Neural cell (in vitro differentiated cells): ENCODE measurements around the gene UGT1A6. TPM values are rescaled to one million over a fixed set of nuclear protein-coding genes. Genes with fewer than 3 reads are reported as not detected.
"Not testable (repeated sequence)": the region's sequence is repeated elsewhere in the genome, so short reads cannot be mapped to it uniquely, and the experiment has no call there.

Experiments used
- H2AFZ ChIP-seq: fragments of 200-600, 300-800 bp; sonication (generic), shearing (Covaris generic); 2 replicates; pipeline ENCODE4 v1.6.0; 2014; ENCODE audit warnings: low read depth, mild to moderate bottlenecking, antibody characterized with exemption, low read length, moderate library complexity
- H3F3A ChIP-seq: fragments of 200-600 bp; shearing (Covaris generic); 2 replicates; pipeline ENCODE4 v1.6.1; 2016; ENCODE audit warnings: mild to moderate bottlenecking, moderate library complexity, mixed read lengths, antibody characterized with exemption, low read length; ENCODE audit not compliant: insufficient read depth, poor library complexity, severe bottlenecking
- H3K27ac ChIP-seq: fragments of 200-600, 300-800 bp; sonication (generic), shearing (Covaris generic); 2 replicates; pipeline ENCODE4 v1.5.1; 2014; ENCODE audit warnings: mild to moderate bottlenecking, low read length, moderate library complexity
- H3K27me3 ChIP-seq: fragments of 300-800, 200-600 bp; sonication (generic), shearing (Covaris generic); 2 replicates; pipeline ENCODE4 v1.6.0; 2014; ENCODE audit warnings: mild to moderate bottlenecking, low read depth, low read length, moderate library complexity; ENCODE audit not compliant: insufficient read depth
- H3K36me3 ChIP-seq: fragments of 300-800, 200-600 bp; sonication (generic), shearing (Covaris generic); 2 replicates; pipeline ENCODE4 v1.5.1; 2014; ENCODE audit warnings: mild to moderate bottlenecking, antibody characterized with exemption, low read length, moderate library complexity; ENCODE audit not compliant: insufficient read depth
- H3K4me2 ChIP-seq: fragments of 300-800, 200-600 bp; sonication (generic), shearing (Covaris generic); 2 replicates; pipeline ENCODE4 v1.6.0; 2014; ENCODE audit warnings: mild to moderate bottlenecking, low read length
- H3K4me3 ChIP-seq: fragments of 300-800, 200-600 bp; sonication (generic), shearing (Covaris generic); 2 replicates; pipeline ENCODE4 v1.5.1; 2014; ENCODE audit warnings: mild to moderate bottlenecking, low read length, moderate library complexity
- H3K79me2 ChIP-seq: fragments of 200-600 bp; shearing (Covaris generic); replicated peaks from 2 replicates; pipeline ENCODE4 v1.6.0; 2014; ENCODE audit warnings: mild to moderate bottlenecking, low read length, moderate library complexity; ENCODE audit not compliant: insufficient read depth
- H3K9ac ChIP-seq: fragments of 300-800, 200-600 bp; sonication (generic), shearing (Covaris generic); 2 replicates; pipeline ENCODE4 v1.6.1; 2016; ENCODE audit warnings: mild to moderate bottlenecking, low read length, mixed read lengths
- H3K9me2 ChIP-seq: fragments of 200-600 bp; shearing (Covaris generic); 2 replicates; pipeline ENCODE4 v1.6.1; 2016; ENCODE audit warnings: mild to moderate bottlenecking, low read length, mixed read lengths; ENCODE audit not compliant: insufficient read depth
- H3K9me3 ChIP-seq: fragments of 200-600, 300-800 bp; sonication (generic), shearing (Covaris generic); 2 replicates; pipeline ENCODE4 v1.6.1; 2016; ENCODE audit warnings: mild to moderate bottlenecking, mixed run types, low read length, moderate library complexity, mixed read lengths
- H4K20me1 ChIP-seq: fragments of 200-600 bp; shearing (Covaris generic); 2 replicates; pipeline ENCODE4 v1.6.1; 2016; ENCODE audit warnings: mild to moderate bottlenecking, mixed run types; ENCODE audit not compliant: insufficient read depth
- CTCF ChIP-seq: fragments of 450-650 bp; IDR thresholded peaks from 2 replicates; pipeline ENCODE4 v1.5.1; 2014; ENCODE audit warnings: antibody characterized with exemption, mild to moderate bottlenecking, moderate library complexity; ENCODE audit not compliant: poor library complexity, severe bottlenecking
- EP300 ChIP-seq: fragments of 450-650 bp; conservative IDR thresholded peaks from 2 replicates; pipeline ENCODE4 v1.6.1; 2014; ENCODE audit warnings: antibody characterized with exemption, mild to moderate bottlenecking, moderate library complexity; ENCODE audit not compliant: poor library complexity, severe bottlenecking
- EZH2 ChIP-seq: fragments of 200-600, 300-800 bp; shearing (Covaris generic), sonication (generic); IDR thresholded peaks from 2 replicates; pipeline ENCODE4 v1.6.1; 2014; ENCODE audit warnings: antibody characterized with exemption, low read length, borderline replicate concordance, mild to moderate bottlenecking; ENCODE audit not compliant: insufficient read depth, poor library complexity, severe bottlenecking
- MXI1 ChIP-seq: fragments of 450-650 bp; conservative IDR thresholded peaks from 2 replicates; pipeline ENCODE4 v1.6.1; 2014; ENCODE audit warnings: antibody characterized with exemption, mild to moderate bottlenecking; ENCODE audit not compliant: poor library complexity, severe bottlenecking
- POLR2AphosphoS5 ChIP-seq: IDR thresholded peaks from 2 replicates; pipeline ENCODE4 v1.6.1; 2012
- RAD21 ChIP-seq: fragments of 450-650 bp; conservative IDR thresholded peaks from 2 replicates; pipeline ENCODE4 v1.6.1; 2014; ENCODE audit warnings: antibody characterized with exemption, mild to moderate bottlenecking, moderate library complexity
- REST ChIP-seq: IDR thresholded peaks from 2 replicates; pipeline ENCODE4 v1.6.1; 2012; ENCODE audit warnings: borderline replicate concordance
- SMC3 ChIP-seq: fragments of 450-650 bp; conservative IDR thresholded peaks from 2 replicates; pipeline ENCODE4 v1.6.1; 2014; ENCODE audit warnings: antibody characterized with exemption, mild to moderate bottlenecking, moderate library complexity; ENCODE audit not compliant: poor library complexity
- TAF1 ChIP-seq: IDR thresholded peaks from 2 replicates; pipeline ENCODE4 v1.6.1; 2012; ENCODE audit warnings: low read depth
- polyA plus RNA-seq: library from polyadenylated mRNA; depleted of rRNA; stranded (reverse); fragments of >200 nt; gene quantifications from 2 replicates; pipeline ENCODE4 v1.2.3, GENCODE V29; 2014

The UGT1A6 gene
- polyA plus RNA-seq, 1 donor from 2014 or later: not detected

DNA sequence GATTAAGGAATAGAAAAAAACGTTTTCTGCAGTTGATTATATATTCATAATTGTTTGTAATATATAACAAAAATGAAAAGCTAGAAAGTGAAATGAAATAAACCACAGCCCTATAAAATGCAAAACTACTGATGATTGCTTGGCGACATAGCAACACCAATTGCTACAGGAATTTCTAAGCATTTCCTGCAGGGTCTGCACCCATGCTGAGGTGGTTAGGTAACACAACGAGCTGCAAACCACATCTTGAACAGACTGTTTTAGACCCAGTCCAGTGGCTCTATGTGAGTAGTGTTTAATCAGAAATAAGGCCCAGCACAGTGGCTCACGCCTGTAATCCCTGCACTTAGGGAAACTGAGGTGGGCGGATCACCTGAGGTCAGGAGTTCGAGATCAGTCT, 38.2 kb upstream of the UGT1A6 start:
- Histone ChIP-seq H3K27me3 (no peaks in the 10 kb centered on the region), H3K36me3 (no peaks in the 10 kb centered on the region), H2AFZ (no peak overlapping the region), H3K79me2 (no peaks in the 10 kb centered on the region), H3K27ac (no peak overlapping the region), H3K9me3 (no peaks in the 10 kb centered on the region), H4K20me1 (no peaks in the 10 kb centered on the region), H3K4me2 (no peak overlapping the region), H3K4me3 (no peak overlapping the region), H3K9ac (no peak overlapping the region), H3K9me2 (no peaks in the 10 kb centered on the region), H3F3A (no peaks in the 10 kb centered on the region)
- TF ChIP-seq TAF1: no peak
- no peak for TF ChIP-seq CTCF
- no peak for TF ChIP-seq MXI1
- TF ChIP-seq EP300: no peak
- no peak for TF ChIP-seq REST
- TF ChIP-seq POLR2AphosphoS5: no peak
- no peak for TF ChIP-seq RAD21
- no peak for TF ChIP-seq SMC3
- no peak for TF ChIP-seq EZH2

DNA sequence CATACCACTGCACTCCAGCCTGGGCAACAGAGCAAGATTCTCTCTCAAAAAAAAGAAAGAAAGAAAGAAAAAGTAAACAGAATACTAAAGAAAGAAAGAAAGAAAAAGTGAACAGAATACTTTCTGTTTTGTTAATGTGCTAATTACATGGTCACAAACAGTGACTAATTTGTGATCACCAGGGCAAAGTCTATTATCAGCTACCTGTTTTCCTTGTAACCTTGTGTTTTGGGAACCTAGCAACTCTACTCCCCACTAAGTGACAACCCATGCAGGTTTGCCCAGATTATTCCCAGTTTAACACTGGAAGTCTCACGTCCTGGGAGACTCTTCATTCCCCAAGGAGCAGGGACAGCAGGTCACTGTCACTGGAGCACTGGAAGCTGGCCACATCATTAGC, 37.6 kb upstream of the UGT1A6 start:
- H3K27ac ChIP-seq: no peak overlapping the region
- H3K4me3 ChIP-seq: no peak overlapping the region
- no peaks in the 10 kb centered on the region for H3K27me3 ChIP-seq
- H3K36me3 ChIP-seq: no peaks in the 10 kb centered on the region
- H3K9ac ChIP-seq: no peak overlapping the region
- H3F3A ChIP-seq: no peaks in the 10 kb centered on the region
- no peaks in the 10 kb centered on the region for H4K20me1 ChIP-seq
- H3K79me2 ChIP-seq: no peaks in the 10 kb centered on the region
- H2AFZ ChIP-seq: no peak overlapping the region
- TF ChIP-seq MXI1 (no peak), POLR2AphosphoS5 (no peak), RAD21 (no peak), REST (no peak), SMC3 (no peak), EZH2 (no peak), TAF1 (no peak)
- H3K9me2 ChIP-seq: no peaks in the 10 kb centered on the region
- no peak overlapping the region for H3K4me2 ChIP-seq
- no peaks in the 10 kb centered on the region for H3K9me3 ChIP-seq

GRCh38 chr2:233655943-233656342, 36.7 kb upstream of the UGT1A6 start:
- not testable (repeated sequence) for H3K4me2 ChIP-seq, H3K36me3 ChIP-seq, H3K9ac ChIP-seq, H3K9me3 ChIP-seq, H4K20me1 ChIP-seq, H3K9me2 ChIP-seq, H3K79me2 ChIP-seq, H2AFZ ChIP-seq, H3F3A ChIP-seq, H3K4me3 ChIP-seq, H3K27me3 ChIP-seq, H3K27ac ChIP-seq
